ENCODE measurements around the gene ANAPC2.

ANAPC2 gene, protein sequence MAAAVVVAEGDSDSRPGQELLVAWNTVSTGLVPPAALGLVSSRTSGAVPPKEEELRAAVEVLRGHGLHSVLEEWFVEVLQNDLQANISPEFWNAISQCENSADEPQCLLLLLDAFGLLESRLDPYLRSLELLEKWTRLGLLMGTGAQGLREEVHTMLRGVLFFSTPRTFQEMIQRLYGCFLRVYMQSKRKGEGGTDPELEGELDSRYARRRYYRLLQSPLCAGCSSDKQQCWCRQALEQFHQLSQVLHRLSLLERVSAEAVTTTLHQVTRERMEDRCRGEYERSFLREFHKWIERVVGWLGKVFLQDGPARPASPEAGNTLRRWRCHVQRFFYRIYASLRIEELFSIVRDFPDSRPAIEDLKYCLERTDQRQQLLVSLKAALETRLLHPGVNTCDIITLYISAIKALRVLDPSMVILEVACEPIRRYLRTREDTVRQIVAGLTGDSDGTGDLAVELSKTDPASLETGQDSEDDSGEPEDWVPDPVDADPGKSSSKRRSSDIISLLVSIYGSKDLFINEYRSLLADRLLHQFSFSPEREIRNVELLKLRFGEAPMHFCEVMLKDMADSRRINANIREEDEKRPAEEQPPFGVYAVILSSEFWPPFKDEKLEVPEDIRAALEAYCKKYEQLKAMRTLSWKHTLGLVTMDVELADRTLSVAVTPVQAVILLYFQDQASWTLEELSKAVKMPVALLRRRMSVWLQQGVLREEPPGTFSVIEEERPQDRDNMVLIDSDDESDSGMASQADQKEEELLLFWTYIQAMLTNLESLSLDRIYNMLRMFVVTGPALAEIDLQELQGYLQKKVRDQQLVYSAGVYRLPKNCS

DNA sequence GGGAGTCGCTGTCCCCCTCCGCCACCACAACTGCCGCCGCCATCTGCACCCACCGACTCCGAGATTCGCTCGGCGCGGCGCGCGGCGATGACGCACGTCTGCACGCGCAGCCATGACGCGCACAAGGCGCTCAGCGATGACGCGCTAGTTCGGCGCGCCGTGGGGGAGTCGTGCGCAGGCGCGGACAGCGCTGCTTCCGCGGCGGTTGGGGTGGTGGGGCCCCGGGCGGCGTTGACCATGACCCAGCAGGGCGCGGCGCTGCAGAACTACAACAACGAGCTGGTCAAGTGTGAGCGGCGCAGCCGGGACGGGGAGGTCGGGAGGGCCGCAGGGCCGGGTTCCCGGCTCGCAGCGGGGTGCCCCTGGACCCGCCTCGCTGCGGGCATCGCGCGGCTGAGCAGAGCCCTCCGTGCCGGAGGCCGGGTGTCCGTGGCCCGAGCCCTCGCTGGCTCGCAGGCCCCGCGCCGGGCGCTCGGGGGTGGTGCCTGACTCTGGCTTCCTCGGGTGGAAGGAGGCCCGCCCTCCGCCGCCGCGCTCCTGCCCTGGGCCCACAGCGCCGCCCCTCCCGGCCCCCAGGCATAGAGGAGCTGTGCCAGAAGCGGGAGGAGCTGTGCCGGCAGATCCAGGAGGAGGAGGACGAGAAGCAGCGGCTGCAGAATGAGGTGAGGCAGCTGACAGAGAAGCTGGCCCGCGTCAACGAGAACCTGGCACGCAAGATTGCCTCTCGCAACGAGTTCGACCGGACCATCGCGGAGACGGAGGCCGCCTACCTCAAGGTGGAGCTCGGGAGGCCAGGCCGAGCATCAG lies at the start of gene ANAPC2, which contains the start of gene SSNA1:
Gene ANAPC2, minus strand, starts transcription at position 71 of the 807 bp plus-strand sequence. Its CDS starts 28 bp downstream, at position 43.
Gene SSNA1, plus strand, starts transcription at position 187 of the 807 bp plus-strand sequence. Its CDS starts 51 bp downstream, at position 238.
- peak; percentile 94 for DNase-seq (ENCODE audit: low read depth)

- DNase-seq (ENCODE audit: low read depth) = no peak
Observed at GRCh38 chr9:137236936-137237421, 48.6 kb upstream of the ANAPC2 start.

GRCh38 chr9:137236238-137236935 lies 48.0 kb upstream of the ANAPC2 start:
- DNase-seq (ENCODE audit: low read depth) = peak; percentile 93

DNA sequence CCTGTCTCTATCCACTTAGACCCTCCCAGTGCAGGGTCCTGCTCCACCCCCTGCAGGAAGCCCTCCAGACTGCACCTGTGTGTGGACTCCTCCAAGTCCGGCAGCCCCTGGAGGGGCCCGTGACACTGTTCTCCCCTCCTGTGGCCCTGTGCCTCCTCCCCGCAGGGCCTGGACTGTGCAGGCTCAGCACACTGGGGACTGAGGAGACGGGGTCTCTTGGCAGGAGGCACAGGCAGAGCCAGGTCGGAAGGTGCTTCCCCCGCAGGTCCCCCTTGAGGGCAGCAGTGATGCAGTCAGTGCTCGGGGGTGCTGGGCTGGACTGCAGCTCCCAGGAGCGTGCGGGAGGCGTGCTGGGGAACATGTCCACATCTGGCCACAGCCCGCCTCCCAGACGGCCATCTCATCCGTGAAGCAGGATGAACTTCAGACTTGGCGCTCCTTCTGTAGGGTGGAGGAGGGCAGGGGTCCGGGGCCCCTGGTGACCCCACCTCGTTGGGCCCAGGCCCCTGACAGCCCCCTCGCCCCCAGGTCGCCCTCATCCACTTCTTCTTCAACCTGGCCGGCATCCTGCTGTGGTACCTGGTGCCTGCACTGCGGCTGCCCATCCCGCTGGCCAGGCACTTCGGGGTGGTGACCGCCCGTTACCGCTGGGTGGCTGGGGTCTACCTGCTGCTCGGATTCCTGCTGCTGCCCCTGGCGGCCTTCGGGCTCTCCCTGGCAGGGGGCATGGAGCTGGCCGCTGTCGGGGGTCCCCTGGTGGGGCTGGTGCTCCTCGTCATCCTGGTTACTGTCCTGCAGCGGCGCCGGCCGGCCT lies 47.3 kb upstream of the ANAPC2 start:
- DNase-seq (ENCODE audit: low read depth) = no peak

GRCh38 chr9:137234758-137235423 lies 46.5 kb upstream of the ANAPC2 start:
- DNase-seq (ENCODE audit: low read depth) = no peak

DNA sequence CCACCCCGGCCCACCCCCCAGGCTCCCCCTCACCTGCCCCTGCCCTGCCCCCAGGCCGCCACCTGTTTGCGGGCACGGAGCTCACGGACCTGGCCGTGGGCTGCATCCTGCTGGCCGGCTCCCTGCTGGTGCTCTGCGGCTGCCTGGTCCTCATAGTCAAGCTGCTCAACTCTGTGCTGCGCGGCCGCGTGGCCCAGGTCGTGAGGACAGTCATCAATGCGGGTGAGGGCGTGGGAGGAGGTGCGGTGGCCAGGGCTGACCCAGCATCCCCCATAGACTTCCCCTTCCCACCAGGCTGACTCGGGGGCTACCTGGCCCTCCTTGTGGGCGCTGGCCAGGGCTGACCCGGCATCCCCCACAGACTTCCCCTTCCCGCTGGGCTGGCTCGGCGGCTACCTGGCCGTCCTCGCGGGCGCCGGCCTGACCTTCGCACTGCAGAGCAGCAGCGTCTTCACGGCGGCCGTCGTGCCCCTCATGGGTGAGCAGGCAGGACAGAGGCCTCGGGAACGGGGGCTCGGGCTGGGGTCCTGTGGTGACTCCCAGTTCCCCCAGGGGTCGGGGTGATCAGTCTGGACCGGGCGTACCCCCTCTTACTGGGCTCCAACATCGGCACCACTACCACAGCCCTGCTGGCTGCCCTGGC lies 45.8 kb upstream of the ANAPC2 start:
- no peak for DNase-seq (ENCODE audit: low read depth)

- no peak for DNase-seq (ENCODE audit: low read depth)
Observed at GRCh38 chr9:137233143-137233980, 45.0 kb upstream of the ANAPC2 start.

DNA sequence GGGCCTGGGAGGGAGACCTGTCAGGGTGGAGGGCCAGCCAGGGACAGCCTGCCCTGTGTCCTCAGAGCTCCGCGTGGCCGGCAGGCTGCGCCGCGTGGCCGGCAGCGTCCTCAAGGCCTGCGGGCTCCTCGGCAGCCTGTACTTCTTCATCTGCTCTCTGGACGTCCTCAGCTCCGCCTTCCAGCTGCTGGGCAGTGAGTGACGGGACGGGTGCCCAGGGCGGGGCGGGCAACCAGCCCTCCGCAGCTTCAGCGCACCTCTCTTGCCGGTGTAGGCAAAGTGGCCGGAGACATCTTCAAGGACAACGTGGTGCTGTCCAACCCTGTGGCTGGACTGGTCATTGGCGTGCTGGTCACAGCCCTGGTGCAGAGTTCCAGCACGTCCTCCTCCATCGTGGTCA lies 44.1 kb upstream of the ANAPC2 start:
- no peak for DNase-seq (ENCODE audit: low read depth)

DNA sequence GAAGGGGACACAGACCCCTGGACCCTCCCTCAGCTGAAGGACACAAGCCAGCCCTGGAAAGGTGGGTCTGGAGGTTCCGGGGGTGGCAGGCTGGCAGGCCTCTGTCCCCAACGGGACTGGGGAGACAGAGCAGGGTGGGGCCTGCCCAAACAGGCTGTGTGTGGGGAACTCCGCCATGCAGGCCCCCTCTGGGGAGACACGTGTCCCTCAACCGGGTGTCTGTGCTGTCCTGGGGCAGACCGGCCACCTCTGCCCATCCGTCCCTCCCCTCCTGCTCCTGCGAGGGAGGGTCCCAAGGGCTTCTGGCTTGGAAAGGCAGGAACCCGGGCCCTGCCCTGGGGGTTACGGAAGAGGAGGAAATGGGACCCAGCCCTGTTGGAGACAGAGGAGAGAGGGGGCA lies 43.7 kb upstream of the ANAPC2 start:
- no peak for DNase-seq (ENCODE audit: low read depth)

DNA sequence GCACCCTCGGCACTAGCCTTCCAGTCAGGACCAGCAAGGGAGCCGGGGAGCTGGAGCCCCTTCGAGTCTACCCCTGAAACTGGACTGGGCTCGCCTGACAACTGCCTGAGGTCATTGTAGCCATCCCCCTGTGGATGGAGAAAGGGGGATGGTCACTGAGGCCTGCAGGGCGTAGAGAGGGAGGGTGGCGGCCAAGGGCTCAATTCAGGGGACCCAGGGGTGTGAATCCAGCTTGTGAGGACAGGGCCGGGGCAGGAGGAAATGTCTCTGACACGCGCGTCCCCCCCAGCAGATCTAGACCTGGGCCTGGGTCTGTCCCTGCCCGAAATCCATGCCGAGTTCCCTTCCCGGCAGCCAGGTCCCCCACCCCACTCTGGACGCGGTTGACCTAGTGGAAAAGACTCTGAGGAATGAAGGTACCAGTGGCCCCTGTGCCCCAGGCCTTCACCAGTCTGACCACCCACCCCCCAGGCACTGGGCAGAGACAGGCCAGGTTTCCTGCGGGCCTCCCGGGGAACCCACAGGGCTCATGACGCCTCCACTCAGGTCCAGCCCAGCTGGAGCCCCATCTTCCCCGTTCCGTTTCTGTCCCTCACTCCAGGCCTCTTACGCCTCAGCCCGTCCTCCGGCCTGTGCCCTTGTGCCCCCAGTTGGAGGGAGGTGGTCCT lies 43.1 kb upstream of the ANAPC2 start:
- no peak for DNase-seq (ENCODE audit: low read depth)

GRCh38 chr9:137230705-137231371 lies 42.5 kb upstream of the ANAPC2 start, which contains the start of gene SLC34A3:
TSS of gene SLC34A3 (plus strand) at chr9:137230901. CDS start at chr9:137231703, 802 bp downstream.
- DNase-seq (ENCODE audit: low read depth) = no peak

DNA sequence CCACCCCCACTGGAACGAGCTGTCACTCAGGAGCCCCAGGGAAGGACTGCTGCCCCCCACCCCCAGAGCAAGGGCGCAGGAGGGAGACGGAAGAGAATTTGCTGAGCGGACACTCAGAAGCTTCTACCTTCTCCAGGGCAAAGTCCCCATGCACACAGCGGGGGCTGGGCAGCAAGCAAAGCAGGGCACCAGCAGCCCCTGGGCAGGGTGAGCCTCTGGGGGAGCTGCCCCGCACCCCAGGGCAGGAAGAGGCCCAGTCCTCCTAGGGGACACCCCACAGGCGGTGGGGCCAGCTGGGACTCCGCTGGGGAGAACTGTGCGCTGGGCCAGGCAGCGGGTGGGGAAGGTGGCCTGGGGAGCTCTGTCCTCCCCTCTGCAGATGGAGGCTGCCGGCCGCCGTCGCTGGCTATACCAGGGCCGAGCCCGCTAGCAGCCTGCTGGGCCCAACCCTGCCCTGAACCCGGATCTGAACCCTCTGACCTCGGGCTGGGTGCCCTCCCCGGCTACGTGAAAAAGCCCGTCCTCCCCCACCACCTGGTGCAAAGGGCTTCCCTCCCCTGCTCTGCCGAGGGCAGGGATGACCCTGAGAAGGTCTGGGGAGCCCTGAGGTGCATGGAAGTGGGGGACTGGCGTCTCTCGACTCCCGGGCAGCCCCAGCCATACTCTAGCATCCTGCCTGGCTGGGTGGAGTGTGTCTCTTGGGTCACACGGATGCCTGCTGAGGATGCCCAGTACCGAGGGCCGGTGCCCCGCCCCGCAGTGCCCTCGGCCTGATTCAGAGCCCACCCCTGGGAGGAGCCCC lies 41.7 kb upstream of the ANAPC2 start:
- no peak for DNase-seq (ENCODE audit: low read depth)

- no peak for DNase-seq (ENCODE audit: low read depth)
Observed at GRCh38 chr9:137228968-137229896, 40.9 kb upstream of the ANAPC2 start.

- no peak for DNase-seq (ENCODE audit: low read depth)
Observed at GRCh38 chr9:137228506-137228967, 40.2 kb upstream of the ANAPC2 start.

- no peak for DNase-seq (ENCODE audit: low read depth)
Observed at GRCh38 chr9:137227853-137228505, 39.6 kb upstream of the ANAPC2 start.
